WTC11 (cell line): Measurements from ENCODE around the gene IKBKE. TPM values are rescaled to one million over a fixed set of nuclear protein-coding genes. Genes with fewer than 3 reads are reported as not detected.
A peak's percentile ranks its signal among the peaks of the same experiment; 100 is the strongest.

ENCODE experiments used
- ATAC-seq: fragments of 200-7000 bp; cut with Tn5 transposase; 2 replicates; pipeline ENCODE4 v1.10.0; 2021; ENCODE audit warnings: mild to moderate bottlenecking, moderate library complexity
- CTCF ChIA-PET: fragments of 300-600 bp; sonication (Branson Sonifier 250); formaldehyde crosslinking; loops from one replicate; lab custom pipeline; 2021; ENCODE audit warnings: antibody characterized with exemption; lab: Charles Lee
- POLR2A ChIA-PET: fragments of 350-600 bp; sonication (Branson Sonifier 250); formaldehyde crosslinking; loops from one replicate; lab custom pipeline; 2021; ENCODE audit warnings: antibody characterized with exemption; lab: Charles Lee
- DNase-seq: peaks from one replicate; pipeline ENCODE4 v3.0.0; 2021; ENCODE audit warnings: low spot score
- H3K27ac Mint-ChIP-seq: 2 replicates; pipeline ENCODE4 v1.8.0; 2021; ENCODE audit warnings: mixed read lengths
- H3K27me3 Mint-ChIP-seq: 2 replicates; pipeline ENCODE4 v1.8.0; 2021; ENCODE audit warnings: low read depth, mild to moderate bottlenecking, moderate library complexity, mixed read lengths
- H3K36me3 Mint-ChIP-seq: 2 replicates; pipeline ENCODE4 v1.8.0; 2021; ENCODE audit warnings: mixed read lengths
- H3K4me1 Mint-ChIP-seq: 2 replicates; pipeline ENCODE4 v1.8.0; 2022; ENCODE audit warnings: mixed read lengths
- H3K4me3 Mint-ChIP-seq: 2 replicates; pipeline ENCODE4 v1.8.0; 2021; ENCODE audit warnings: mild to moderate bottlenecking, moderate library complexity, mixed read lengths
- H3K9me3 Mint-ChIP-seq: 2 replicates; pipeline ENCODE4 v1.8.0; 2021; ENCODE audit warnings: mixed read lengths
- CTCF ChIP-seq: fragments of 200-600 bp; IDR thresholded peaks from 2 replicates; pipeline ENCODE4 v1.8.0; 2022; ENCODE audit warnings: antibody characterized with exemption
- ETV6 ChIP-seq: sonication (generic); formaldehyde crosslinking; IDR thresholded peaks from 2 replicates; pipeline ENCODE4 v1.8.1; 2022; ENCODE audit warnings: mild to moderate bottlenecking, missing genetic modification reagents
- GRHL2 ChIP-seq: fragments of 250-450 bp; sonication (Bioruptor Pico); IDR thresholded peaks from 2 replicates; pipeline ENCODE4 v1.8.0; 2022; ENCODE audit warnings: mild to moderate bottlenecking, moderate library complexity; ENCODE audit not compliant: insufficient replicate concordance, severe bottlenecking
- KAT7 ChIP-seq: sonication (generic); formaldehyde crosslinking; IDR thresholded peaks from 2 replicates; pipeline ENCODE4 v1.8.1; 2023; ENCODE audit warnings: missing genetic modification reagents, mild to moderate bottlenecking, borderline replicate concordance
- MAX ChIP-seq: sonication (generic); formaldehyde crosslinking; IDR thresholded peaks from 2 replicates; pipeline ENCODE4 v1.8.0; 2022; ENCODE audit warnings: mild to moderate bottlenecking, missing genetic modification reagents
- OVOL2 ChIP-seq: fragments of 250-450 bp; sonication (Bioruptor Pico); IDR thresholded peaks from 2 replicates; pipeline ENCODE4 v1.9.0; 2021; ENCODE audit warnings: mild to moderate bottlenecking, borderline replicate concordance
- PRRX2 ChIP-seq: fragments of 250-450 bp; sonication (Bioruptor Pico); IDR thresholded peaks from 2 replicates; pipeline ENCODE4 v1.8.0; 2021; ENCODE audit warnings: mild to moderate bottlenecking
- SP1 ChIP-seq: sonication (generic); formaldehyde crosslinking; conservative IDR thresholded peaks from 2 replicates; pipeline ENCODE4 v1.8.1; 2022; ENCODE audit warnings: missing genetic modification reagents
- ZNF121 ChIP-seq: sonication (generic); formaldehyde crosslinking; IDR thresholded peaks from 2 replicates; pipeline ENCODE4 v1.8.0; 2023; ENCODE audit warnings: missing genetic modification reagents
- ZNF317 ChIP-seq: sonication (generic); formaldehyde crosslinking; IDR thresholded peaks from 2 replicates; pipeline ENCODE4 v1.8.1; 2023; ENCODE audit warnings: low read depth, mild to moderate bottlenecking, moderate library complexity, missing genetic modification reagents, borderline replicate concordance
- ZSCAN18 ChIP-seq: fragments of 250-450 bp; sonication (Bioruptor Pico); IDR thresholded peaks from 2 replicates; pipeline ENCODE4 v2.1.2; 2022; ENCODE audit warnings: mild to moderate bottlenecking, moderate library complexity
- total RNA-seq: library from RNA; stranded (reverse); gene quantifications from 3 replicates; pipeline ENCODE4 v1.2.3, GENCODE V29; 2021
- TF ChIP-seq, protein P1 (sequence below): sonication (generic); formaldehyde crosslinking; IDR thresholded peaks from 2 replicates; pipeline ENCODE4 v1.8.0; 2022; ENCODE audit warnings: missing genetic modification reagents

The IKBKE gene
- total RNA-seq, 1 experiment from 2014 or later, result 8.1 TPM

DNA sequence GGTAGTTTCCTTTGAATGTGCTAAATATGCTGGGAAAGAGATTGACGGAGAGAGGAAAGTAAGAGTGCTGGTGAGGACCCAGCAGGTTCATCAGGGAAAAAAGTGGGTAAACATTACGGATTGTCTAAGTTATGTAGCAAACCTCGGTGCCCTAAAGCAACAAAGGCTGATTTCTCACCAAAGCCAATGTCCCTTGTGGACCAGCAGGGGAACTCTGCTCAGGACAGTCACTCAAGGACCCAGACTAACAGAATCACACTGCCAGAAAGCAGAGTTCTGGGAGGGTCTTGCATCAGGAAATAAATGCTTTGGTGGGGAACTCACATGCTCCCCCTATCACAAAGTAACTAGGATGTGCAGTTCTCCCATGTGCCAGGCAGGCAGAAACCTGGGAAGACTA is 1.7 kb upstream of the IKBKE start:
- ATAC-seq, result no peak
- no peak overlapping the region for H3K4me3 Mint-ChIP-seq
- TF ChIP-seq GRHL2 (CRISPR knock-in tag) (no peak), PRRX2 (CRISPR knock-in tag) (no peak), CTCF (no peak), ZNF317 (no peak), ZNF121 (CRISPR knock-in tag) (no peak), ZSCAN18 (CRISPR knock-in tag) (no peak)
- TF ChIP-seq, all 79 proteins: peak for 0
- Mint-ChIP-seq H3K36me3 (0 out of 2 replicates have a peak, but pooled peaks cover under 1% of the 10 kb centered on the region), H3K27me3 (peaks cover 16% of the 10 kb centered on the region), H3K27ac (no peak overlapping the region), H3K9me3 (no peaks in the 10 kb centered on the region), H3K4me1 (peaks cover 59% of the 10 kb centered on the region)
- ChIA-PET CTCF (no interaction called here), POLR2A (no interaction called here)
- no peak for DNase-seq

GRCh38 chr1:206469411-206469932 is 804 bp upstream of the IKBKE start:
- ChIA-PET CTCF (interaction anchor here (0.7 to 3.6 kb wide), 17 partner anchors 10 to 485 kb away, joined by 3 to 90 read pairs (median 4); partner anchors contain the start of genes EIF2D and RASSF5), POLR2A (no interaction called here)
- Mint-ChIP-seq H3K9me3 (no peaks in the 10 kb centered on the region), H3K27me3 (peaks cover 16% of the 10 kb centered on the region), H3K4me1 (peaks cover 59% of the 10 kb centered on the region), H3K27ac (no peak overlapping the region), H3K36me3 (no peaks in the 10 kb centered on the region), H3K4me3 (peak overlapping the region; percentile 69)
- DNase-seq, result no peak
- TF ChIP-seq KAT7 (CRISPR knock-in tag), result no peak
- TF ChIP-seq, protein P1, sequence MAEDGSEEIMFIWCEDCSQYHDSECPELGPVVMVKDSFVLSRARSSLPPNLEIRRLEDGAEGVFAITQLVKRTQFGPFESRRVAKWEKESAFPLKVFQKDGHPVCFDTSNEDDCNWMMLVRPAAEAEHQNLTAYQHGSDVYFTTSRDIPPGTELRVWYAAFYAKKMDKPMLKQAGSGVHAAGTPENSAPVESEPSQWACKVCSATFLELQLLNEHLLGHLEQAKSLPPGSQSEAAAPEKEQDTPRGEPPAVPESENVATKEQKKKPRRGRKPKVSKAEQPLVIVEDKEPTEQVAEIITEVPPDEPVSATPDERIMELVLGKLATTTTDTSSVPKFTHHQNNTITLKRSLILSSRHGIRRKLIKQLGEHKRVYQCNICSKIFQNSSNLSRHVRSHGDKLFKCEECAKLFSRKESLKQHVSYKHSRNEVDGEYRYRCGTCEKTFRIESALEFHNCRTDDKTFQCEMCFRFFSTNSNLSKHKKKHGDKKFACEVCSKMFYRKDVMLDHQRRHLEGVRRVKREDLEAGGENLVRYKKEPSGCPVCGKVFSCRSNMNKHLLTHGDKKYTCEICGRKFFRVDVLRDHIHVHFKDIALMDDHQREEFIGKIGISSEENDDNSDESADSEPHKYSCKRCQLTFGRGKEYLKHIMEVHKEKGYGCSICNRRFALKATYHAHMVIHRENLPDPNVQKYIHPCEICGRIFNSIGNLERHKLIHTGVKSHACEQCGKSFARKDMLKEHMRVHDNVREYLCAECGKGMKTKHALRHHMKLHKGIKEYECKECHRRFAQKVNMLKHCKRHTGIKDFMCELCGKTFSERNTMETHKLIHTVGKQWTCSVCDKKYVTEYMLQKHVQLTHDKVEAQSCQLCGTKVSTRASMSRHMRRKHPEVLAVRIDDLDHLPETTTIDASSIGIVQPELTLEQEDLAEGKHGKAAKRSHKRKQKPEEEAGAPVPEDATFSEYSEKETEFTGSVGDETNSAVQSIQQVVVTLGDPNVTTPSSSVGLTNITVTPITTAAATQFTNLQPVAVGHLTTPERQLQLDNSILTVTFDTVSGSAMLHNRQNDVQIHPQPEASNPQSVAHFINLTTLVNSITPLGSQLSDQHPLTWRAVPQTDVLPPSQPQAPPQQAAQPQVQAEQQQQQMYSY (CRISPR knock-in tag), result no peak
- no peak for TF ChIP-seq ETV6 (CRISPR knock-in tag)
- no peak for ATAC-seq

- H3K4me3 Mint-ChIP-seq, result peak overlapping the region; percentile 69
- ATAC-seq, result peak; percentile 43
- H3K36me3 Mint-ChIP-seq, result peaks cover 5% of the 10 kb centered on the region; the same call in 1 of the 2 replicates
- H3K27me3 Mint-ChIP-seq, result peaks cover 16% of the 10 kb centered on the region
- CTCF ChIA-PET, result interaction anchor here (0.5 to 3.6 kb wide), 22 partner anchors 9 to 487 kb away, joined by 3 to 90 read pairs (median 4); partner anchors contain the start of genes EIF2D and RASSF5
- TF ChIP-seq MAX (CRISPR knock-in tag) (0 out of 2 replicates have a peak, but pooled peaks have one; percentile 18), SP1 (CRISPR knock-in tag) (peak; percentile 26; the same call in 1 of the 2 replicates), OVOL2 (CRISPR knock-in tag) (no peak)
- POLR2A ChIA-PET, result interaction anchor here (1.0 kb wide), 1 partner anchor 142 kb away, joined by 3 read pairs; the partner anchor contains the start of gene EIF2D
- H3K27ac Mint-ChIP-seq, result no peak overlapping the region
- H3K9me3 Mint-ChIP-seq, result no peaks in the 10 kb centered on the region
- peaks cover 59% of the 10 kb centered on the region for H3K4me1 Mint-ChIP-seq
- DNase-seq, result peak; percentile 31
Measured at GRCh38 chr1:206470692-206471414, 577 bp downstream of the IKBKE start.
